ENCODE measurements around the gene TPPP3. TPM values are rescaled to one million over a fixed set of nuclear protein-coding genes. Genes with fewer than 3 reads are reported as not detected.

TPPP3 gene
- polyA plus RNA-seq, 1 of the 3 experiments (the other 2 are of a cell fraction): 33.5 TPM

- H3K9me3 ChIP-seq: no peaks in the 10 kb centered on the region
Measured at GRCh38 chr16:67436640-67437193, 43.4 kb upstream of the TPPP3 start.

More at GRCh38 chr16:67436640-67437193, 43.4 kb upstream of the TPPP3 start:
- Histone ChIP-seq H3K27ac (ENCODE audit: low read depth in 2 of 2, low read length in 1 of 2) (no peak overlapping the region), H2AFZ (ENCODE audit: low read depth) (no peak overlapping the region), H4K20me1 (ENCODE audit: insufficient read depth) (no peaks in the 10 kb centered on the region), H3K36me3 (replicated peaks in 1 of 2; ENCODE audit: control insufficient read depth in 1 of 2, insufficient read depth in 2 of 2, low read length in 1 of 2) (peaks cover 7 to 27% of the 10 kb centered on the region in 2 experiments), H3F3A (replicated peaks; ENCODE audit: insufficient read depth) (no peaks in the 10 kb centered on the region), H3K79me2 (ENCODE audit: insufficient read depth) (no peaks in the 10 kb centered on the region), H3K9me2 (no peaks in the 10 kb centered on the region), H3K9ac (no peak overlapping the region), H3K27me3 (ENCODE audit: insufficient read depth) (no peaks in the 10 kb centered on the region), H3K4me1 (ENCODE audit: control insufficient read depth in 1 of 2, insufficient read depth in 2 of 2, low read depth in 1 of 2, low read length in 1 of 2) (peaks cover 0 to 6% of the 10 kb centered on the region in 2 experiments; a peak in 1 of 4 replicates), H3K4me2 (no peak overlapping the region), H3K4me3 (ENCODE audit: low read depth in 2 of 2, low read length in 1 of 2) (no peak overlapping the region)
- TF ChIP-seq PBX3 (IDR thresholded peaks at IDR 0.05) (no peak), POLR2AphosphoS5 (IDR thresholded peaks at IDR 0.05; ENCODE audit: low read depth, low read length) (no peak), USF2 (IDR thresholded peaks at IDR 0.05; ENCODE audit: borderline replicate concordance, low read depth, low read length) (no peak), USF1 (IDR thresholded peaks at IDR 0.05; ENCODE audit: borderline replicate concordance, low read depth) (no peak), CHD2 (IDR thresholded peaks at IDR 0.05; ENCODE audit: low read length, partially characterized antibody) (no peak), GABPA (IDR thresholded peaks at IDR 0.05; ENCODE audit: low read depth) (no peak), FOSL2 (IDR thresholded peaks at IDR 0.05; ENCODE audit: borderline replicate concordance, low read depth) (no peak), MEF2A (IDR thresholded peaks at IDR 0.05; ENCODE audit: borderline replicate concordance, low read depth) (no peak), NFIC (IDR thresholded peaks at IDR 0.05; ENCODE audit: borderline replicate concordance) (no peak), RCOR1 (IDR thresholded peaks at IDR 0.05; ENCODE audit: low read length) (no peak), ZBTB33 (IDR thresholded peaks at IDR 0.05; ENCODE audit: borderline replicate concordance, low read depth) (no peak), MXI1 (IDR thresholded peaks at IDR 0.05; ENCODE audit: low read depth, low read length) (no peak), FOXM1 (IDR thresholded peaks at IDR 0.05; ENCODE audit: low read depth) (no peak), SIN3A (IDR thresholded peaks at IDR 0.05; ENCODE audit: borderline replicate concordance, low read depth, low read length) (no peak), TCF12 (IDR thresholded peaks at IDR 0.05) (no peak), ELF1 (IDR thresholded peaks at IDR 0.05) (no peak), FOXJ3 (CRISPR knock-in tag; IDR thresholded peaks at IDR 0.05) (no peak), TEAD4 (IDR thresholded peaks at IDR 0.05; ENCODE audit: borderline replicate concordance, insufficient read depth) (no peak)
- WGBS (ENCODE audit: low lambda C conversion rate): 95% methylated on average over 19 of the region's 23 CpGs
- CTCF ChIA-PET: interaction anchor here (1.6 to 2.3 kb wide), 2 partner anchors 10 to 85 kb away, joined by 6 read pairs; no protein-coding TSS in a partner anchor
- no peak for DNase-seq
- POLR2A ChIA-PET: no interaction called here
